Adrenal gland (tissue), 5 donors: ENCODE data around the gene NRSN1.

ENCODE experiments used
- POLR2A ChIP-seq, 2 donors: fragments of 450-650 bp; IDR thresholded peaks; one replicate each; pipeline ENCODE4 v1.6.1; 2017; ENCODE audit warnings: antibody characterized with exemption in 2 of 2, mild to moderate bottlenecking in 2 of 2, moderate library complexity in 1 of 2
- TF ChIP-seq, protein P1 (sequence below), 6 experiments: fragments of 450-650 bp in 4 of 6; fragments of 200-600 bp in 2 of 6; sonication (generic) in 1 of 6; IDR thresholded peaks; 1 replicate in 5 of 6; 2 replicates in 1 of 6; pipeline versions ENCODE4 v1.5.1 to v1.8.0; 2016 to 2021; ENCODE audit warnings: antibody characterized with exemption in 6 of 6, mild to moderate bottlenecking in 2 of 6, moderate library complexity in 1 of 6
- donor health status: DM: no; HTN: no; CAD: no.

DNA sequence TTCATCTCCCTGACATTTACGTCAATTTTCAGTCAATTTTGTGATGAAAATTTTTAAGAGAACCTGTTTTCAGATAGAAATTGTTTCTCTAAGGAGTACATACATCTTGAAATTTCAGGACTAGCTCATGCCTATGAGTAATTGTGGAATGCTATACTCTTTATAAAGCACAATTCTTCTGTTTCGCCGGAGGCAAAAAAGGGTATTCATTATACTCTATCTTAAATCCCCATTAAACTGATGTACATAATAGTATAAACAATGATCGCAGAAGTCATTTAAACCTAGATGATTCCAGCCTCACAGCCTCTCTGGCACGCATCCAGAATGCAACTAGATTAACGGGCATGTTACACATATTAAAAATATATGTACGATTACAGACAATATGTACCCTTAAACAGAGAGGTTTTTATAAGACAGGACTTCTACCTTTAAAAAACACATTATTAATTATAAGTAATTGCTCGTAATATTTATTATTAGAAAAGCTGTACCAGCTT is 62.6 kb downstream of the NRSN1 start:
- TF ChIP-seq, protein P1, sequence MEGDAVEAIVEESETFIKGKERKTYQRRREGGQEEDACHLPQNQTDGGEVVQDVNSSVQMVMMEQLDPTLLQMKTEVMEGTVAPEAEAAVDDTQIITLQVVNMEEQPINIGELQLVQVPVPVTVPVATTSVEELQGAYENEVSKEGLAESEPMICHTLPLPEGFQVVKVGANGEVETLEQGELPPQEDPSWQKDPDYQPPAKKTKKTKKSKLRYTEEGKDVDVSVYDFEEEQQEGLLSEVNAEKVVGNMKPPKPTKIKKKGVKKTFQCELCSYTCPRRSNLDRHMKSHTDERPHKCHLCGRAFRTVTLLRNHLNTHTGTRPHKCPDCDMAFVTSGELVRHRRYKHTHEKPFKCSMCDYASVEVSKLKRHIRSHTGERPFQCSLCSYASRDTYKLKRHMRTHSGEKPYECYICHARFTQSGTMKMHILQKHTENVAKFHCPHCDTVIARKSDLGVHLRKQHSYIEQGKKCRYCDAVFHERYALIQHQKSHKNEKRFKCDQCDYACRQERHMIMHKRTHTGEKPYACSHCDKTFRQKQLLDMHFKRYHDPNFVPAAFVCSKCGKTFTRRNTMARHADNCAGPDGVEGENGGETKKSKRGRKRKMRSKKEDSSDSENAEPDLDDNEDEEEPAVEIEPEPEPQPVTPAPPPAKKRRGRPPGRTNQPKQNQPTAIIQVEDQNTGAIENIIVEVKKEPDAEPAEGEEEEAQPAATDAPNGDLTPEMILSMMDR (IDR thresholded peaks at IDR 0.05), result no peak
- TF ChIP-seq POLR2A (IDR thresholded peaks at IDR 0.05), result no peak
